GM12874 (cell line): Measurements from ENCODE around the gene DDX4.

Source experiments
- TF ChIP-seq, protein P1 (sequence below): IDR thresholded peaks from 2 replicates; pipeline ENCODE4 v1.5.1; 2011; ENCODE audit warnings: low read depth, mild to moderate bottlenecking, control low read depth, low read length, moderate library complexity; ENCODE audit not compliant: insufficient read depth

The DDX4 gene

GRCh38 chr5:55853041-55853670, 115.3 kb downstream of the DDX4 start:
- TF ChIP-seq, protein P1, sequence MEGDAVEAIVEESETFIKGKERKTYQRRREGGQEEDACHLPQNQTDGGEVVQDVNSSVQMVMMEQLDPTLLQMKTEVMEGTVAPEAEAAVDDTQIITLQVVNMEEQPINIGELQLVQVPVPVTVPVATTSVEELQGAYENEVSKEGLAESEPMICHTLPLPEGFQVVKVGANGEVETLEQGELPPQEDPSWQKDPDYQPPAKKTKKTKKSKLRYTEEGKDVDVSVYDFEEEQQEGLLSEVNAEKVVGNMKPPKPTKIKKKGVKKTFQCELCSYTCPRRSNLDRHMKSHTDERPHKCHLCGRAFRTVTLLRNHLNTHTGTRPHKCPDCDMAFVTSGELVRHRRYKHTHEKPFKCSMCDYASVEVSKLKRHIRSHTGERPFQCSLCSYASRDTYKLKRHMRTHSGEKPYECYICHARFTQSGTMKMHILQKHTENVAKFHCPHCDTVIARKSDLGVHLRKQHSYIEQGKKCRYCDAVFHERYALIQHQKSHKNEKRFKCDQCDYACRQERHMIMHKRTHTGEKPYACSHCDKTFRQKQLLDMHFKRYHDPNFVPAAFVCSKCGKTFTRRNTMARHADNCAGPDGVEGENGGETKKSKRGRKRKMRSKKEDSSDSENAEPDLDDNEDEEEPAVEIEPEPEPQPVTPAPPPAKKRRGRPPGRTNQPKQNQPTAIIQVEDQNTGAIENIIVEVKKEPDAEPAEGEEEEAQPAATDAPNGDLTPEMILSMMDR = no peak

DNA sequence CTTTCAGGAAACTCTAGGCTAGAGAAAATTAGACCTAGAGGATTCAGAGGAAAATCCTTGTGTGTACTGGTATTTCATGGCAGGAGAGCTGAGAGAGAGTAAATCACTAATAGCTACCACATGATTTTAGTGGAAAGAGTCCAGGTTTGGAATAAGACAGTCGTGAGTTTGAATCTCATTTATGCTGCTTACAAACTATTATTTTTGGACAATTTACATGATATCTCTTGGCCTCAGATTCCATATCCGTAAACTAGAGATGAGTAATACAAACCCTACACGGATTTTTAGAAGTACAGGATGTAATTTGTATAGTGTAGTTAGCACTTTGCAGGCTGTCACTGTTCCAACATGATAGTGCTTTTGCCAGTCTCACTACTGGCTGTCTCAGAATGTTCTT, 116.0 kb downstream of the DDX4 start:
- TF ChIP-seq, protein P1 = no peak

- TF ChIP-seq, protein P1 = no peak
Measured at GRCh38 chr5:55855509-55855908, 117.6 kb downstream of the DDX4 start.

DNA sequence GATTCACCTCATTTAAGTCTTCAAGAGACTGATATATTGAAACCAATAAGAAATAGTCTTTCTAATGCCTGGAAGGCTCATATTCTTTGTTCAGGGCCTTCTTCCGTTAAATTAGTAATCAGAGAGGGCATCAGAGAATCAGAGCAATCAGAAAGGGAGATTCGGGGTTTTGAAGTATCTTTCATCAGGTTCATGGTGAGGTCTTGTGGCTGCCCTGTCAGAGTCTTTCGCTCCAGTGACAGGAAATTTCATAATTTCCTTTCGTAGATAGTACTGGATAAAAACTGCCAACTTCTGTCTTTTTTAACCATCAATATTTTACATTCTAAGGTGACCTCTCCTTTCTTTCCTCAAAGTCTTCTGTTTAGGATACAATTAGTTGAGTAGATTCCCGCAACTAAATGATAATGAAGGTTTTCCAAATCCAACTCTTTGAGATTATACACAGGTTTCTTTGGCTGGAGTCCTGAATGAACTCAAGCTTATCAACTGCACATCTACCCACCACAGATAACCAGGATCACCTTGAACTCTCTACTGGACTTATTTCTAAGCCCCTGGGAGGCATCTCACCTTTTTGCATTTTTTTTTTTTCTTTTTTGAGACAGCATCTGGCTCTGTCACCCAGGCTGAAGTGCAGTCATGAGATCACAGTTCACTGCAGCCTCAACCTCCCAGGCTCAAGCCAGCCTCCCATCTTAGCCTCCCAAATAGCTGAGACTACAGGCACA, 118.8 kb downstream of the DDX4 start:
- TF ChIP-seq, protein P1 = no peak

GRCh38 chr5:55857247-55857640, 119.4 kb downstream of the DDX4 start:
- TF ChIP-seq, protein P1 = no peak

DNA sequence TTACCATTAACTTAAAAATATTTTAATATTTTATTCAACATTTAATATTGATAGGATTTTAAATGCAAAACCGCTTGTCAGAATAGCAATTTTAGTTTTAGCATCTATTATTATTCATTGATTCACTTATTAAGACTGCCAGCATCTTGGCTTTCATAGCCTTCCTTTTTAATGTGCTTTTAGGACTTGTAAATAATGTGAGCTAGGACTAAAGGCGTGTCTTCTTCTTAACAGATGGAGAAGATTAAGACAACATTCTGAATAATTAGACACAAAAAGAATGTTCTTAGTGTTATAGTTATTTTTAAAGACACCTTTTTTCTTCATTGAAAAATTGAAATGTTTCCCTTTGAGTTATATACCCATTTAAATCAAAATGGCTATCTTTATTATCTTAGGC, 120.2 kb downstream of the DDX4 start:
- TF ChIP-seq, protein P1 = no peak

DNA sequence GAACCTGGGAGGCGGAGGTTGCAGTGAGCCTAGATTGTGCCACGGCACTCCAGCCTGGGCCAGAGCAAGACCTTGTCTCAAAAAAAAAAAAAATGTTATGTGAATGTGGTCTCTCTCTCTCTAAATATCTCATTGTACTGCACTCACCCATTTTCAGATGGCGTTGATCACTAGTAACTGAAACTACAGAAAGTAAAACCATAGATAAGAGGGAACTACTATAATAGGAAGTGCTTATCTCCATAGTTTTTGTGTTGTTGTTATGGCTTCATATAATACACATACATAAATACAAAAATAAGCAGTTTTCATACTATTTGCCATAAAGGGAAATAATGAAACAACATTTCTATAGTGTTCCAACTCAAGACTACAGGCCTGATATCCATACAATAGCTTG, 122.4 kb downstream of the DDX4 start:
- TF ChIP-seq, protein P1 = no peak
